ENCODE data around the gene DLG2. TPM values are rescaled to one million over a fixed set of nuclear protein-coding genes. Genes with fewer than 3 reads are reported as not detected.

DLG2 gene
- total RNA-seq, 1 donor from 2014 or later: 7.2 TPM

DNA sequence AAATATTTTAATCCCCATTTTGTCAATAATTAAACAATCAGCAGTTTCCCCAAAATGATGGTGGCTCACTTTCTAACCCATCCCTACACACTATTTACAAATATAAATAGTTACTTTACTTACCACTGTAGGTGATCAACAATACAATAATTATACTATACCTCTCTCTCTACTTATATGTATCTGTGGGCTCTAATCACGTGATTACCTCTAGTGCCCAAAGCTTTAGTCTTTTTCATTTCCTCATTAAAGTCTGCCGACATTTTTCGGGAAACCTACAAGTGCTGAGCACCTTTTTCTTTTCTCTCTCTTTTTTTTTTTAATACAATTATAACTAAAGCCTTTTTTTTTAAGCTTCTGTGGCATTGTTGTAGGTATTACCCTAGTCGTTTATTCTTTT, 23.9 kb downstream of the DLG2 start:
- no peaks in the 10 kb centered on the region for H3K36me3 ChIP-seq
- ATAC-seq (no peak), DNase-seq (no peak)
- H3K27ac ChIP-seq: no peak overlapping the region
- no peaks in the 10 kb centered on the region for H3K4me1 ChIP-seq
- no peaks in the 10 kb centered on the region for H3K27me3 ChIP-seq (ENCODE audit: low read depth)
- intact Hi-C loops (cut with DNase I): no loop called here
- TF ChIP-seq, protein P1, sequence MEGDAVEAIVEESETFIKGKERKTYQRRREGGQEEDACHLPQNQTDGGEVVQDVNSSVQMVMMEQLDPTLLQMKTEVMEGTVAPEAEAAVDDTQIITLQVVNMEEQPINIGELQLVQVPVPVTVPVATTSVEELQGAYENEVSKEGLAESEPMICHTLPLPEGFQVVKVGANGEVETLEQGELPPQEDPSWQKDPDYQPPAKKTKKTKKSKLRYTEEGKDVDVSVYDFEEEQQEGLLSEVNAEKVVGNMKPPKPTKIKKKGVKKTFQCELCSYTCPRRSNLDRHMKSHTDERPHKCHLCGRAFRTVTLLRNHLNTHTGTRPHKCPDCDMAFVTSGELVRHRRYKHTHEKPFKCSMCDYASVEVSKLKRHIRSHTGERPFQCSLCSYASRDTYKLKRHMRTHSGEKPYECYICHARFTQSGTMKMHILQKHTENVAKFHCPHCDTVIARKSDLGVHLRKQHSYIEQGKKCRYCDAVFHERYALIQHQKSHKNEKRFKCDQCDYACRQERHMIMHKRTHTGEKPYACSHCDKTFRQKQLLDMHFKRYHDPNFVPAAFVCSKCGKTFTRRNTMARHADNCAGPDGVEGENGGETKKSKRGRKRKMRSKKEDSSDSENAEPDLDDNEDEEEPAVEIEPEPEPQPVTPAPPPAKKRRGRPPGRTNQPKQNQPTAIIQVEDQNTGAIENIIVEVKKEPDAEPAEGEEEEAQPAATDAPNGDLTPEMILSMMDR (IDR thresholded peaks at IDR 0.05): no peak
- no peak overlapping the region for H3K4me3 ChIP-seq
- no peaks in the 10 kb centered on the region for H3K9me3 ChIP-seq

DNA sequence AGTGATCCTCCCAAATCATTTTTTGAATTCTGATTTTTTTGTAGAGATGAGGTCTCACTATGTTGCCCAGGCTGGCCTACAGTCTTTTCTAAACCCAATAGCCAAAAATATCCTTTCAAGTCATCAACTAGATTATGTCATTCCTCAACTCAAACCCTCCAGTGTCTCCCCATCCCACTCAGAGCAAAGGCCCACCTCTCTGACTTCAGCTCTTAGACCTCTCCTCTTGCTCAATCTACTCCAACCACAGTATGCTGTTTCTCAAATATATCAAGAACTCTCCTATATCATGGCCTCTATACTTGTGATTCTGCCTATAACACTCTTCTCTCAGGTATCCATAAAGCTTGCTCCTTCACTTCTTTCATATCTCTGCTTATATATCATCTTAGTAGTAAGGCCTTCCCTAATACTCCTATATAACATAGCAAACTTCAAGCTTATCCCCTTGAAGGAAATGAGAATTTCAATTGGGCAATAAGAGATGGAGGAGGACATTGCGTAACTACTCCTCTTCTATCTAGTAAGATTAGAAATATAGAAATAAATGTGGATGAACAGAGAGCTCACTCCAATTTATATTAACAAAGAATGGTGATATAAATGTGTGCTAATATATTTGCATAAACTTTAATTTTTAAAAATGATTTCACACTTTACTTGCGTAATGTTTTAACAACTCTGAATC, 24.5 kb downstream of the DLG2 start:
- H3K27ac ChIP-seq: no peak overlapping the region
- TF ChIP-seq, protein P1 (IDR thresholded peaks at IDR 0.05): no peak
- no peaks in the 10 kb centered on the region for H3K4me1 ChIP-seq
- H3K27me3 ChIP-seq (ENCODE audit: low read depth): no peaks in the 10 kb centered on the region
- ATAC-seq: no peak
- no peaks in the 10 kb centered on the region for H3K36me3 ChIP-seq
- no peaks in the 10 kb centered on the region for H3K9me3 ChIP-seq
- intact Hi-C loops (cut with DNase I): no loop called here
- DNase-seq: no peak
- no peak overlapping the region for H3K4me3 ChIP-seq

DNA sequence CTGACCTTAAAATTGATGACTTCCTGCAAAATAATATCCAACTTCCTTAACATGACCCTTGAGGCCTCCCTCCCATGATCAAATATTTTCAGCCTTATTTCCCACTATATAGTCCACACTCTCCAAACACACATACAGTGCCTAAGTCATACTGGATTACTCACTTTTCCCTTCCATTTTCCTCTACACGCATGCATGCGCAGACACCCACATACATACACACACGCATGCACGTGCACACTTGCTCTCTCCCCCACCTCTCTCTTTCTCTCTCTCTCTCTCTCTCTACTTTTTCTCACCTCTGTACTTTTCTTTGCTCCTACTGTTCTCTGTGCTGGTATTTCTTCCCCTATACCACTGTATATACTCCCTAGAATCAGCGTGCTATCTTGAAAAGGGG, 28.1 kb downstream of the DLG2 start:
- H3K9me3 ChIP-seq: no peaks in the 10 kb centered on the region
- TF ChIP-seq, protein P1 (IDR thresholded peaks at IDR 0.05): no peak
- H3K36me3 ChIP-seq: no peaks in the 10 kb centered on the region
- no peak overlapping the region for H3K4me3 ChIP-seq
- no peaks in the 10 kb centered on the region for H3K4me1 ChIP-seq
- ATAC-seq (no peak), DNase-seq (no peak)
- H3K27ac ChIP-seq: no peak overlapping the region
- H3K27me3 ChIP-seq (ENCODE audit: low read depth): no peaks in the 10 kb centered on the region
- intact Hi-C loops (cut with DNase I): no loop called here

DNA sequence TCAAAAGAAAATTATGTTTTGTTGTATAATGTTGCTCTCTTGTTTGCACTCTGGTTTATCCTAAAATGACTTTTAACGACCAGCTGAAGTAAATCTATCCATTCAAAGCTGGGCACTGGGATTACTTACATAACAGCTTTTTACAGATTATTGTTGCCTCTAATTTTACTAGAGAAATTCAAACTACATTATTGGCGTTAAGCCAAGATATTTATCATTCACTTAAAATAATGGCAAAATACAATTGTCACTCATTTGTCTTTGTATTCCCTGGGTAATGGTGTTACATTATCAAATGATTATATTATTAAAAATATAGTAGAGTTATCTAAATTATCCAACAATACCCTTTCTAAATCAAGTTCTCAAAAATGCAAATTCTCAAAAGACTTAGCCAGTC, 30.3 kb downstream of the DLG2 start:
- intact Hi-C loops (cut with DNase I): no loop called here

DNA sequence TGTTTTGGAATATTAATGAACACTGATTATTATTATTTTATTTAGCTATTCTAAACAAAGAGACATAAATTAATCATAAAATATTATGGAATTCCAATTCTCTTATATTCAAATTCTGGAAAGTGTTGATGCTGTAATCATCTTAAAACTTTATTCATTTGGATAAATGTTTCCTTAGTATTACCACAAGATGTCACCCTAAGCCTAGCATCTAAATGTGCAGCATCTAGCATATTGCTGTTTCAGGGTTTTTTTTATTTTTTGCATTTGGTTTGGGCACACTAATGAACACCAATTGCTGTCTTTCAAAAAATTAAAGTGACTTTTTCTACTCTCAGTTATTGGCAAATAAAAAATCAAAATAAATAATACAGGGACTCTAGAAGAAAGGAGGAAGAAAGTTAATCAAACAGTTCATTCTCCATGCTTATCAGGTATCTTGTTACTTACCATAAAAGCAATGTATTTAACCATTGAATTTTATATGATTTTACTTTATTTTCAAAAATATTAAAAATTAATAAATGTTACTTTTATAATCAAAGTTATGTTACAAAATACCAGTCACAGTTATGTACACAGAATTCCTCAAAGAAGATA, 31.8 kb downstream of the DLG2 start:
- intact Hi-C loops (cut with DNase I): no loop called here
- peak in 1 of 2 donors; percentile 72 for ATAC-seq

More for the DNA sequence above, 30.3 kb downstream of the DLG2 start:
- no peaks in the 10 kb centered on the region for H3K36me3 ChIP-seq
- H3K9me3 ChIP-seq: no peaks in the 10 kb centered on the region
- H3K27ac ChIP-seq: no peak overlapping the region
- no peaks in the 10 kb centered on the region for H3K4me1 ChIP-seq
- H3K27me3 ChIP-seq (ENCODE audit: low read depth): no peaks in the 10 kb centered on the region
- ATAC-seq (no peak), DNase-seq (no peak)
- H3K4me3 ChIP-seq: no peak overlapping the region
- TF ChIP-seq, protein P1 (IDR thresholded peaks at IDR 0.05): no peak

More for the DNA sequence above, 31.8 kb downstream of the DLG2 start:
- no peak overlapping the region for H3K27ac ChIP-seq
- no peaks in the 10 kb centered on the region for H3K9me3 ChIP-seq
- H3K27me3 ChIP-seq (ENCODE audit: low read depth): no peaks in the 10 kb centered on the region
- no peaks in the 10 kb centered on the region for H3K4me1 ChIP-seq
- TF ChIP-seq, protein P1 (IDR thresholded peaks at IDR 0.05): peak; percentile 66
- no peak overlapping the region for H3K4me3 ChIP-seq
- H3K36me3 ChIP-seq: no peaks in the 10 kb centered on the region
- DNase-seq: no peak
